Measurements from ENCODE around the gene TSPAN9.

GRCh38 chr12:3313066-3313465 lies 235.9 kb downstream of the TSPAN9 start:
- TF ChIP-seq CTCF (IDR thresholded peaks at IDR 0.05) (no peak), POLR2A (IDR thresholded peaks at IDR 0.05) (no peak)

Data from tibial nerve (tissue), 3 donors.